Measurements from ENCODE around the gene XRCC4. TPM values are rescaled to one million over a fixed set of nuclear protein-coding genes. Genes with fewer than 3 reads are reported as not detected.

XRCC4 gene
- total RNA-seq, 1 experiment from 2014 or later: 24.6 TPM

- no peaks in the 10 kb centered on the region for H3K36me3 ChIP-seq (ENCODE audit: control insufficient read depth in 1 of 2, insufficient read depth in 2 of 2, low read length in 2 of 2)
- ATAC-seq (no peak), DNase-seq (ENCODE audit: low read depth, low spot score) (no peak)
- H3K4me3 ChIP-seq (replicated peaks in 1 of 2; ENCODE audit: low read depth in 1 of 2, low read length in 2 of 2): no peak overlapping the region
- no peak overlapping the region for H2AFZ ChIP-seq (ENCODE audit: low read depth, low read length, poor library complexity, severe bottlenecking)
- H3K79me2 ChIP-seq (ENCODE audit: insufficient read depth, low read length): no peaks in the 10 kb centered on the region
- no TSS peak for BruUV-seq (replicated peaks)
- no peaks in the 10 kb centered on the region for H3K9me3 ChIP-seq (ENCODE audit: control insufficient read depth in 1 of 2, insufficient read depth in 1 of 2, low read depth in 1 of 2, low read length in 2 of 2)
- H3K4me1 ChIP-seq (ENCODE audit: control insufficient read depth in 1 of 2, insufficient read depth in 2 of 2, low read length in 2 of 2): no peaks in the 10 kb centered on the region
- no peaks in the 10 kb centered on the region for H3K9me2 ChIP-seq (ENCODE audit: insufficient read depth)
- H3K27me3 ChIP-seq (ENCODE audit: insufficient read depth, low read length): no peaks in the 10 kb centered on the region
- no peak overlapping the region for H3K9ac ChIP-seq (ENCODE audit: low read length)
- no peak overlapping the region for H3K4me2 ChIP-seq (ENCODE audit: low read length)
- POLR2A ChIA-PET: no interaction called here
- H3K27ac ChIP-seq (ENCODE audit: low read depth, low read length): no peak overlapping the region
- intact Hi-C loops (cut with micrococcal nuclease): no loop called here
- CTCF ChIA-PET: no interaction called here
- TF ChIP-seq SP1 (IDR thresholded peaks at IDR 0.05; ENCODE audit: low read depth) (no peak), REST (IDR thresholded peaks at IDR 0.05; ENCODE audit: low read depth) (no peak), POLR2A (IDR thresholded peaks at IDR 0.05; ENCODE audit: borderline replicate concordance, extremely low read depth, insufficient read depth, insufficient read length) (no peak), YY1 (IDR thresholded peaks at IDR 0.05; ENCODE audit: extremely low read depth, insufficient replicate concordance, low read depth, low read length) (no peak), CTCF (IDR thresholded peaks at IDR 0.05 in 2 of 3, conservative IDR thresholded peaks at IDR 0.05 in 1 of 3; ENCODE audit: borderline replicate concordance in 1 of 3, insufficient read depth in 1 of 3, low read depth in 2 of 3, low read length in 2 of 3) (no peak), ATF3 (IDR thresholded peaks at IDR 0.05) (no peak), RAD21 (IDR thresholded peaks at IDR 0.05; ENCODE audit: low read depth) (no peak), FOSL1 (IDR thresholded peaks at IDR 0.05; ENCODE audit: low read depth) (no peak), TCF7L2 (IDR thresholded peaks at IDR 0.05; ENCODE audit: borderline replicate concordance, extremely low read depth, insufficient read depth, insufficient read length) (no peak), JUND (IDR thresholded peaks at IDR 0.05) (no peak), EZH2 (IDR thresholded peaks at IDR 0.05) (no peak), ZFX (IDR thresholded peaks at IDR 0.05) (no peak), EZH2phosphoT487 (IDR thresholded peaks at IDR 0.05; ENCODE audit: borderline replicate concordance) (no peak)
- RAD21 ChIA-PET (ENCODE audit: low non-redundant PET in 1 of 2, low total read pairs in 2 of 2, uncharacterized antibody in 2 of 2, unreplicated experiment in 2 of 2): no interaction called here
- no peaks in the 10 kb centered on the region for H4K20me1 ChIP-seq (ENCODE audit: insufficient read depth)
These were observed 107.2 kb downstream of the XRCC4 start for GRCh38 chr5:83184534-83184933.
